H1 (cell line): ENCODE measurements around the gene MXRA7. TPM values are rescaled to one million over a fixed set of nuclear protein-coding genes. Genes with fewer than 3 reads are reported as not detected.

Source experiments
- JUN ChIP-seq: IDR thresholded peaks from 2 replicates; pipeline ENCODE4 v1.6.1; 2011; ENCODE audit warnings: low read depth, mild to moderate bottlenecking, improper control_type of control experiment, low read length
- RNF2 ChIP-seq: fragments of 200-900, 300-1000 bp; sonication (generic); IDR thresholded peaks from 2 replicates; pipeline ENCODE4 v1.7.1; 2016; ENCODE audit warnings: borderline replicate concordance, low read depth, mild to moderate bottlenecking, antibody characterized with exemption, low read length; ENCODE audit not compliant: poor library complexity, severe bottlenecking; ENCODE audit errors: missing control alignments
- SAP30 ChIP-seq: fragments of 300-600 bp; sonication (generic); IDR thresholded peaks from 2 replicates; pipeline ENCODE4 v1.7.1; 2012; ENCODE audit warnings: low read length, moderate library complexity, mild to moderate bottlenecking, inconsistent platforms; ENCODE audit not compliant: insufficient read depth, insufficient replicate concordance
- polyA plus RNA-seq, 7 experiments: library from polyadenylated mRNA; depleted of rRNA in 3 of 7; stranded (reverse) in 5 of 7; unstranded in 2 of 7; fragments of >200 nt in 5 of 7; fragments of 200-250 nt in 2 of 7; gene quantifications; 1 replicate in 5 of 7; 2 replicates in 1 of 7; 4 replicates in 1 of 7; pipeline versions ENCODE4 v1.2.1 to v1.2.3, GENCODE V29; 2011 to 2013; ENCODE audit warnings: missing spikeins in 2 of 7, mixed read lengths in 2 of 7
- total RNA-seq: library from RNA; stranded (reverse); fragmentation: NEBNext Ultra II Directional; extraction: Animal tissue kit (Norgen Biotek cat#: 25700); gene quantifications from 2 replicates; pipeline ENCODE4 v1.2.1, GENCODE V29; 2021

The MXRA7 gene
- total and polyA plus RNA-seq, 2 of the 8 experiments (the other 6 are each of a cell fraction or from before 2014, with no cell fraction given), result 17.8 to 26.6 TPM

DNA sequence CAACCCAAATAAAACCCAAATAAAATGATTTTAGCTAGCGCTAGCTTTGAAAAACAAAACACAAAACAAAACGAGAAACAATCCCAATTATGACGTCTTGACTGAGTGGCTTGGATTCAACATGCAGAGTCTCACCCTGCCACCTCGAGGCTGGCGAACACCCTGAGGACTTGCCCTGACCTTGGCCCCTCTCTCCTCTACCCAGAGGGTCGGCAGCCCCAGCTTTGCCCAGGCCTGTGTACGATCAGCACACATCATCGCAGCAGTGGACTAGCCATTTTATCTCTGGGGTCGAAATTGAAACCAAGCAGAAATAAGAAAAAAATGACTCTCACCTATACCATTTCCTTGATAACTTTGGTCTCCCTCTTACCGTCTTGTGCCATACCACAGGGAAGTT is 10.7 kb upstream of the MXRA7 start (continued):
- no peak for TF ChIP-seq RNF2
- TF ChIP-seq SAP30, result no peak
- no peak for TF ChIP-seq JUN
